NCI-H128 (cell line): ENCODE measurements around the gene PRRG2.

Experiments used
- DNase-seq: peaks from one replicate; lab custom pipeline; 2025; ENCODE audit not compliant: unreplicated experiment; lab: John Stamatoyannopoulos, UW

PRRG2 gene

GRCh38 chr19:49556412-49557398, 24.4 kb upstream of the PRRG2 start:
- DNase-seq, result no peak

- no peak for DNase-seq
Measured at GRCh38 chr19:49557641-49558325, 23.3 kb upstream of the PRRG2 start.

- DNase-seq, result no peak
Measured at GRCh38 chr19:49558591-49558990, 22.5 kb upstream of the PRRG2 start.

GRCh38 chr19:49559443-49559842, 21.7 kb upstream of the PRRG2 start:
- DNase-seq, result no peak

GRCh38 chr19:49559928-49560327, 21.2 kb upstream of the PRRG2 start:
- no peak for DNase-seq

- DNase-seq, result no peak
Measured at GRCh38 chr19:49560358-49560900, 20.7 kb upstream of the PRRG2 start.

- DNase-seq, result no peak
Measured at GRCh38 chr19:49564616-49565045, 16.5 kb upstream of the PRRG2 start.

- DNase-seq, result no peak
Measured at GRCh38 chr19:49565261-49565660, 15.9 kb upstream of the PRRG2 start.

GRCh38 chr19:49566302-49566701, 14.8 kb upstream of the PRRG2 start:
- DNase-seq, result no peak

GRCh38 chr19:49567861-49568441, 13.2 kb upstream of the PRRG2 start:
- no peak for DNase-seq

- DNase-seq, result peak; percentile 59
Measured at GRCh38 chr19:49570138-49570856, 10.8 kb upstream of the PRRG2 start.

- no peak for DNase-seq
Measured at GRCh38 chr19:49570997-49571676, 10.0 kb upstream of the PRRG2 start.

- DNase-seq, result no peak
Measured at GRCh38 chr19:49573009-49573408, 8.1 kb upstream of the PRRG2 start.

GRCh38 chr19:49573425-49573824, 7.7 kb upstream of the PRRG2 start:
- DNase-seq, result no peak

GRCh38 chr19:49574206-49574755, 6.8 kb upstream of the PRRG2 start:
- DNase-seq, result no peak

- no peak for DNase-seq
Measured at GRCh38 chr19:49579193-49579592, 1.9 kb upstream of the PRRG2 start.

- no peak for DNase-seq
Measured at GRCh38 chr19:49579947-49580263, 1.2 kb upstream of the PRRG2 start.

- DNase-seq, result peak; percentile 95
Measured at GRCh38 chr19:49580264-49581006, 681 bp upstream of the PRRG2 start, which contains the start of gene NOSIP. NOSIP (minus strand) TSS chr19:49580556; CDS start chr19:49560691, 19,865 bp downstream.

GRCh38 chr19:49583239-49583638, 2.1 kb downstream of the PRRG2 start:
- DNase-seq, result no peak
